NCI-H2171 treated with DMSO at 0.1 percent for 48 hours (cell line): ENCODE data around the gene CCDC85A.

Source experiments
- DNase-seq: peaks from one replicate; lab custom pipeline; 2025; lab: John Stamatoyannopoulos, UW

The CCDC85A gene

DNA sequence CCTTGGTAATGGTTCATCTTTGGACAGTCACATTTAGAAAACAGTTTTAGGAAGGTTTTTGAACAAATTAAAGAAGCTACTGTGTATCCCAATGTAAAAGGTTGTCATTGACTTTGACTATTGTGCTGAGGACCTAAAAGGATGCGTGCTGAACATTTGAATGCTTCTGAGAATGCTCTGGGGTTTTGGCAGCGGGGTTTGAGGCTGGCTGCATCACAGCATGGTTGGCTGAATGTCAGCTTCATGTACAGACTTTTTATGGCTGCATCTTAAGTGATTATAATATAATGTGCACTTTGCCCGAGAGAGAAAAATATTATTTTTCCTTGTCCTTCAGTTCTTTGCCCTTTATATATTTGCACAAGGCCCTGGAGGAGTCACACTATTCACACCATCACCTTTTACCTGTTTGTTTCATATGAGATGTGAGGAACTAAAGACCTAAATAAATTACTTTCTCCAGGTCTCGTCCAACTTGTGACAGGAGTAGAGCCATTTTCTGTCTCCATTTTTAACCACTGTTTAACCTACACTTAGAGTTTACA is 125.9 kb downstream of the CCDC85A start:
- no peak for DNase-seq

DNA sequence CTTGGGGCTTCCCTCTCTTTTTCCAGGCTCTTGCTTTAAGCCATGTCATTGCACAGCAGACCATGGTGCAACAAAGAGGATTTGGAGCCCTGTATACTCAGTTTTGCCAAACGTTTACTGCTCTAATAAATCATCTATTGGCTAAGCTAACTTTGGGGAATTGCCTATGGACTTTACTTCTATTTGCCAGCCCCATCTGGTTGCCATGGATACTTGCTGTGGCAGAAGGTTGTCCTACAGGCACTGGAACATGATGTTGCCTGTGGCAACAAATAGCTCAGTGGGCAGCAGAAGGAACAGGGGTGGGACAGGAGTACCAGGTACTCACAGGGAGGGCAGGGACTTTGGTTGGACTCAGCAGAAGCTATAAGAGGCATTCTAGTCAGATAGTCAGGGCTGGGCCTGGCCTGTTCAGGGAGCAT is 129.7 kb downstream of the CCDC85A start:
- DNase-seq: no peak

DNA sequence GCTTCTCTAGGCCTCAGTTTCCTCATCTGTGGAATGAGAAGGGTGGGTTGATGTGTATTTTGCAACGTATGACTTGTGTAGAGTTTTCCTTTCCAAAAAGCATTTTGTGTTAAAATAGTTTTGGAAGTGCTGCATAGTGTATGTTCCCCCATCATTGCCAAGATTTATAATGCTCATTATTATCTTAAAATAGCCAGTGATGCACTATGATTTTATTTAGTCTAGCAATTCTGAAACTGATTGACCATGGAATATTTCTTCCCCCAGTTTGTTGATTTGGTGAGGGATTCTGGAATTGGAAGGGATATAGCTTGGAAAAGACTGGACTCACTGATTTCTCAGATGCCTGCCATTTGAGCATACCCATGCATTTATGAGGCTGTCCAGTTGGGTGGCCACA is 130.6 kb downstream of the CCDC85A start:
- no peak for DNase-seq

DNA sequence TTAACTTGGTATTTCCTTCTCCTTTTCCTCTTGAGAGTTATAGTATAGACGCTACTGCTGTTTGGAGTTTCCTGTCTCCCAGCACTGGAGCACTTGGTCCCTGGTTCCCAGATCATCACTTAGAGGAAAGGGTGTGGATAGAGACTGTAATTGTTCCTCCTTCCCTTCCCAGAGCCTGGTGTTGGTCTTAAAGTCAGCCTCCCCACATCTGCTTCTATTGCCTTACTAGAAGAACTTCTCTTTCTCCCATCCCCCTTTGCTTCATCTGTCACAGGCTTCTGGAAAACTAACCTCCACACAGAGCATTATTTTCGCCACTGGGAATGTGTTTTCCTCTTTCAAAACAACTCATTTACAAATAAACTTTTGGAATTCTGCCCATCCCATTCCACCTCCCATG is 131.0 kb downstream of the CCDC85A start:
- peak; percentile 70 for DNase-seq

DNA sequence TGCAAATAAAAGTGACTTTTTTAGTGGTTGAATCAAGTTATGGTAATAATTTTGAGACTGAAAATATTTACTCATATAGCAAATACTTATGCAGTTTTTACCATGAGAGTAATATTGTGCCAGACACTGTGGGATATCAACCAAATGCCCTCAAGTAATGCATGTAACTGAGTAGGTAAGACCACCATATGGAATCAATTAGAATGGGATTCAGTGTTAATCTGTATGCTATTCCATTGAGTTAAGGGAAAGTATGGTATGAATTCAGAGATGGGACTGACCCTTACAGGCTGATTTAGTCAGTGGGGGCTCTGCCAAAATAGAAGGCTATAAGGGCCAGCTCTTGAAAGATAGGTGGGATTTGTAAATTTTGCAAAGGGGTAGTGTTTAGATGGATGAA is 131.6 kb downstream of the CCDC85A start:
- DNase-seq: peak; percentile 28

DNA sequence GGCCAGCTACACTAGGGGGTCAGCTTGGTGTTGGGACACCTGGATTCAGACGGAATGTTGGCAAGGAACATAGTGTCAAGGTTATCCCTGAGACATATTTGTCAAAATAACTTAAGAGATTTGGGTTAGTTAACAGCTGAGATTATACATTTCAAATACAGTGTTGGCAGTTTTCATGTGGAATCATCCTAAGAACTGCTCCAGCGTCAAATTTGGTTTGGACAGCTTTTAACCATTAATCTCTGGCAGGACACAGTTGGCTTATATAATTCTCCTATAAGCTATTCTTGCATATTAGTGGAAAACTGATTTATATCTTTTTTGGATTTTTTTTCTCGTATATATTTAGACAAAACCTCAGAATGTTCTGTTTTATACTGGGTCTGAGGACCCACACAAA is 132.2 kb downstream of the CCDC85A start:
- no peak for DNase-seq

DNA sequence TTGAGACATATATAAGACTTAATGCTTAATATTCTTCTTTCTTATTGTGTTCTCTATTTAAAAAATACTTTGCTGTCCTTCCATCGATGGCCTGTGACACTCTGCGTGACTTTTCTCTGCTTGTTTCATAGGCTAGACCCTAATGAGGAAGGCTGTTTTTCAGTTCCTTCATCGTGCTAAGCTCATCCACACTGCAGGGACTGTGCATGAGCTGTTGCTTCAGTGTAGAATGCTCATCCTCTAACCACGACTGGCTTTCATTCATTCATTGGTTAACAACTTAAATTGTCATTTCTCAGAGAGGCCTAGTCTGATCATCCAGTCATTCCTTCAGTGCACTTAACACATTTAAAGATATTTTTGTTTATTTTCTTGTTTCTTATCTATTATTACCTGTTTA is 134.4 kb downstream of the CCDC85A start:
- DNase-seq: no peak

DNA sequence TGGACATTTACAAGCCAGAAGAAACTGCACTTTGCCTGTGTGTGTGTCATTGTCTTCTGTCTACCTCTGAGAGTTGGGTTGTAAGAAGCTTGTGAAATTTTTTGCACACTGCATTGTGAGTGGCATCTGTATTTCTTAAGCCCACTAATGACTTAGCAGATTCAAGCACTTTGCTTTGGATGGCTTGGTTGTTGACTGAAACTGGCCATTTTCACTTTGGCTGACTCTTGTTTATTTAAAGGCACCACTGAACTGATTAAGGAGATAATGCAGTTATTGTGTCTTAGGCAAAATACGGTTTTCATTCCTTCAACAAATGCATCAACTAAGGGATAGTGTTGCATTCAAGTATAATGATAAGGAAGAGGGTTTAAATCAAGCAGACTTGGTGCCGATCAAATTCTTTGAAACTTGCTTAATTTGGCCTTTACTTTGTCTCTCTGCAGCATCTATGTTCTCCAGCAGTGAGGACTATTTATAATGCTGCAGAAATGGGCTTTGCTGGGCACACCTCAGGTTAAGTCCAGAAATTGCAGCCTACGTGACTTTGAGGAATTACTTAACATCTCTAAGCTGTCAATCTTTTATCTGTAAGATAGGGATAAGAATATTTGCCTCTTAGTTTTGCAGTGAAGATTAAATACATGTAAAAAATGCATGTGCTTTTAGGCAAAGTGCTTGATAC is 142.0 kb downstream of the CCDC85A start:
- no peak for DNase-seq

DNA sequence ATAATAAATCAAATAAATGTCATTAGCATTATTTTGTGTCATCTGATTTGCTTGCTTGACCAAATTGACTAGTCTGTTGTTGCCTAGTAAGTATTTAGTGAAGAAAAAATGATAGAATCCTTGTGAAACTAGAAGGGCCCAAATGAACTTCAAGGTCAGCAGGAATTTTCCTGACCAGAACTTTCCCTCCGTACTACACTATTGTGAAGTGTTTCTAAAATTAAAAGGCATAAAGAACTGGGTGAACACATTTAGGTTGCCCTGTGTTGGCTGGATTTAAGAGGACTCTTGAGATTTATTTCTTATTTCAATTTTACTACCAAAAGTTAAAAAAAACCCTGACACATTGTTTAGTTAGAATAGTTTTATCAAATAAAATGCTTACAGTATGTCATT is 142.6 kb downstream of the CCDC85A start:
- DNase-seq: no peak

DNA sequence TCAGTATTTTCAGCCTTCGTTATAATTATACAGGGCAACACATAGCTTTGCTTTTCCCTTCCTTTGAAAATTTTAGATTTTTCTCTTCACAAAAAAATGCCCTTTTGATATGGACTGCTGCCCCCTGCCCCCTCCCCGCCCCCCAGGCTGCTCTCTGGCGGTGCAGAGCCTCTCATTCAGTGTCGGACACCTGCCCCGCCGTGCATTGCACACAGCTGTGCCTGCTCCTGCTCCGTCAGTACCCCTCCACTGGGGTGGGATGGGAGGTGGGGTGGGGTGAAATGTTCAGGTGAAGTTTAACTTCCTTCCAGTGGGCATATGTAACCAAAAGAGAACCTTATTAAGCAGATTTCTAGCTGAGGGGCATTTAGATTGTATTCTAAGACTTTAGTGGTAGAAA is 148.0 kb downstream of the CCDC85A start:
- no peak for DNase-seq

DNA sequence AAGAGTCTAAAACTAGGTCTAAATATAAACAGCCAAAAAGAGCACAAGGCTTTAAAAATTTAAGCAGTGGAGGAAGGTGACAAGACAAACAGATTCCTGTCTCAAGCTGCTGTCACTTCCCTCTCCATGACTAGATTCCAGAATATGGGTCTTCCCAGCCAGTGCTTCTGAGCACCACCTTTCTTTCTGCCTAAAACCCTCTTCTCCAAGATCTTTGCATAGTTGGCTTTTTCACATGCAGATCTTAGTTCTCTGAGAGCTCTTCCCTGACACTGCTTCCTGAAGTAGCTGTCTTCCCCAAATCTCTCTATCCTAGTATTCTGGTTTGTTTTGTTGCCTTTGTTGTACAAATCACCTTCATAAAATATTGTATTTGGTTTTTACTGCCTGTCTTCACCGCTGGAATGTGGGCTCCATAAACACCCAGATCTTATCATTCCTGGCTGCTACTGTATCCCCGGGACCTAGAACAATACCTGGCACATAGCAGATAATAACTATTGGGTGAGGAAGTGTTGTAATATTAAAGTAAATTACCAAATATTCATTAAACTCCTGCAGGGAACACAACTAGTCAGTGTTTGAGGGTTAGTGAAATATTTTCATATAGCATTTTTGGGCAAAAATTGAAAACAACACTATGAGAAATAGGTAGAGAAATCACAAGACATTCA is 150.2 kb downstream of the CCDC85A start:
- DNase-seq: no peak

DNA sequence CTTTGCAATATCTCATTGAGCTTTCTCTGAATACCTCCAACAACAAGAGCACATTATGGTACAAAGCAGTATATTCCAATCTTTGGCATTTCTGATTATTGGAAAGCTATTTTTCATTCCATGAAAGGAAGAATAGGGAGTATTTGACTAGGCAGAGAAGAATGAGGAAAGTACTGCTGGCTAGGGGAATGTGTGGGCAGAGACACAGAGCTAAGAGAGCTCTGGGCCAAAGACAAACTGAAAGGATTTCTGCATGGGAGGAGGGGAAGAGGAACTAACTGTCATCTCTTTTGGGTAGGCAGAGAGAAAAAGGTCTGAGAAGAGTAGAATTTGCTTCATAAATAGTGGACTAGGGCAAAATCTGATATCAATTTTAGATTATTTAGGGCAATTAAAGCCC is 150.8 kb downstream of the CCDC85A start:
- DNase-seq: no peak

DNA sequence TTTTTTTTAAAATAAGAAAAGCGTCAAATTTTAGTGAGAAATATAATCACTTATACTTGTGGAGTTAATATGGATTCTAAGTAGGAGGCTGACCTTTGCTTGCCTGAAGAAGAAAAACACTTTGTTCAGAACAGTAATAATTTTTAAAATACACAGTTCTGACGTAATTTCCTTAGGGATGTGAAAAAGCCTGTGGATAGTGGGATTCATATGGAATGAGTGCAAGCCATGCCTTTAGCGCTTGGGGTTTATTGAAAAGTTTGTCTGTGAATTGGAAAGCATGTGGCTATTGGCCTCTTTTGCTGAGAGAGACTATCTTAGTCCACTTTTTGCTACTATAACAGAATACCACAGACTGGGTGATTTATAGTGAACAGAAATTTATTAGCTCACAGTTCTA is 151.3 kb downstream of the CCDC85A start:
- DNase-seq: no peak

DNA sequence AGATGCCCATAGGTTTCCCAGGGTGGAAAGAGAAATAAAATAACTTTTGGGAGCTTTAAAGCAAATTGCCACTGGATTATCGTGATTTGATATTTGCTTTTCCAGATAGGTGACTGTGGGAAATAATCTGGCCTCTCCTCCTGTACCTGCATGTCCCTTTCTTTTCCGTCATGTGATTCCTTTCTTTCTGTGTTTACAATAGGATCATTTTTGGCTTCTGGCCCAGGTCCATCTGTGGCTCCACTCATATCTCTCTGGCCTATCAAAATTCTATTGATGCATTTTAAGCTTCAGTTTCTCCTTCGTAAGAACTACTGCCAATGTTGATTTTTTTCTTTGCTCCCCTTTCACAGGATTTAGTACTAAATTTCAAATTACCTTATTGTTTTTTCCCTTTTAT is 153.6 kb downstream of the CCDC85A start:
- peak; percentile 85 for DNase-seq

DNA sequence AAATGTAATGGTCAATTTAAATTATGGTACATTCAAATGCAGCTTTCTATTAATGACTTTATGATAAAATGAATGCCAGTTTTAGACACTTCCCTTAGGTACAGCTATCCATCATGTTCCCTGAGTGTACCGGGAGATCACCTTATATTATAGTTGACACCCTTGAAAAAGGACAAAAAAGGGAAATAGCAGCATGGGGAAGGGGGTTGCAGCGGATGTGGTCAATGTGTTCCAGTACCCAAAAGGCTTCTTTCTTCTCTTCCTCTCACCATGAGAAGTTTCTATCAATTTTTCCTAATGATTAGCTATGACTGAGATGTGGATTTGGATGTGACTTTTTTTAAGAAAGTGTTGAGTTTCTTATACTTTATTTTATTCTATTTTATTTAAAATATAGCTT is 154.4 kb downstream of the CCDC85A start:
- DNase-seq: no peak

DNA sequence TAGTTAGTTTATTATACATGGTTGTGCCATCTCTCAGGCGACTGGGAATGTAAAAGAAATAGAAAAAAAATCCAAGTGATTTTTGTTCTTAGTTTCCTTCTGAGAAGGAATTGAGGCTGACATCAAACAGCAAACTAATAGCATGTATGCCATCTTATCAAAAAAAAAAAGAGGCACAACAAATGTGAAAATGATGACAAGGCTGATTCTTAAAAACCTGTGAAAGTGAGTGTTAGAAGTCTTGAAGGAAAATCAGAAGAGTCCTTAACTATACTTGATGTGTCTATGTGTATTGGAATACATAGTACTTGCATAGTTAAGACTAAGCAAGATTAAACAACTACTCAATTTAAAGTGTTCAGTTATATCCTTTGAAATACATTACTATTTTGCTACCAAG is 161.0 kb downstream of the CCDC85A start:
- no peak for DNase-seq

DNA sequence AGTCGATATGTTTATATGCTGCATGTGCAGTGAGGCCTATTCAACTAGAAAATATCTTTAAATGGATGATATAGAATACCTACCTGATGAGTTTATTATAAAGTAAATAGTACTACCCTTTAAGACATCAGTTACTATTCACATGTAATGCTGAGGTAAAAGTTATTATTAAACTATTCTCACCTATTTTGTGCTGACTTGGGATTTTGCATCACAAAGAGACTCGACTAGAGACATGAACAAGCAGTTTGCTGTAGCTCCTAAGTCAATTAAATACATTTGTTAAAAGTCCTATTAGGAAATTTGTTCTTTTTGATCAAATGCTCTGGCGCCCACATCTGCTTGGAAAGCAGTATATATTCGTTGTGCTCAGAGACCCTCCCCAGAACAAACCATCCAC is 164.1 kb downstream of the CCDC85A start:
- DNase-seq: no peak

DNA sequence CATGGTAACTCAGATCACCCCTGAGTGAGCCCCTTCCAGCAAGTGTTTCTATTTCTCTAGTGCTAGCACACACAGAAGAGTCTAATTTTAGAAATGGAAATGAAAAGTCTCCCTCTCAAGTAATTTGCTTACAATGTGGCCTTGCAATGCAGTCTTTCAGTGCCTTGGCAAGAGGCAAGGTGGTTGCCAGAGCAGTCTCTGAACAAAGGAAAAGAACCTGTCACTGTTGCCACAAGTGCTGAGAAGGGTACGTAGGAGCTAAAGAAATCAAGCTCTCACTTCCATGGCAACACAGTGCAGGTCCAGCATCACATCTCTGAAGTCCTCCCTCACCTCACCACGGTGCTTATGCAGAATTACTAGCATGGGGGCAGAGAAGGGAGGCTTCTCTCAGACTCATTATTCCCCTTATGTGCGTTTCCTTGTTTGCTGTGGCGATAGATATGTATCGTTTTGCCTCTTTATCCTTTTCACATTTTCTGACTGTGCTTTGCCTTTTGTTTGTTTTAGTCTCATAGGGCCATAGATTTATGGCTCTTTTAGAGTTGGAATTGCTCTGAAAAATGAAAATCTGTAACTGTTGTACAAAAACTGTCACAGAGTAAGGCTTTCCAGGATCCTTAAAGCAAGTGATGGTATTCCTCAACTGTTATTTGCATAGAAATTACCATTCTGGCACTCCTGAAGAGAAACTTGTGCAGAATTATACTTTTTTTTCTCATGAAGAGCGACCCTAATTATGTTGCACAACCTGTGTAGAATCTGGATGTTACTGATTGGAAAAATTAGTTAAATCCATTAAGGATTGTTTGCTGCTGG is 164.8 kb downstream of the CCDC85A start:
- DNase-seq: no peak

DNA sequence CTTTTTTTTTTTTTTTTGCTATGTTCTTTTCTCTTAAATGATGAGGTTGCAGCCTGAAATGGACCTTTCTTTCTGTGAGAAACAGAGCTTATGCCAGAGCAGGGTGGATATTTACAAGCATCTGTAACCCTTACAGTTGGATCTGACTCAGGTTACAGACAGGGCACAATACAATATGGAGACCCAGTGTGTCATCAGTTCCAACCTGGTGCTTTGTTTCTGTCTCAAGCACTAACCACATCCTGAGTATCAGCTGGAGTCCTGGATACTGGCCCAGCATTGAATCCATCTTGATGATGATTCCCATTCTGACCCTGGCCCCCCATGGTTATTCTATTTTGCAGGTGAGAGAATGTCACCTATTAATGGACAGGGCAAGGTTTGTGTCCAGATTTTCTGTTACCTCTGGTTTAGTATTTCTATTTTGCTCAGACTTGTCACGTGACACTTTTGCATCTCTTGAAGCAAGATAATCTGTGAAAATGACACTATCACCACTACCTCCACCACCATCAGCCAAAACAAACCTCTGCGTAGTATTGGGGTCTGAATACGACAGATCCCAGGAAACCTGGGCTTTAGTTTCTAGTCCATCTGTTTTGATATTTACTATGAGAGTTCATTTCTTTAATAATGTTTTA is 174.0 kb downstream of the CCDC85A start:
- DNase-seq: peak; percentile 94

DNA sequence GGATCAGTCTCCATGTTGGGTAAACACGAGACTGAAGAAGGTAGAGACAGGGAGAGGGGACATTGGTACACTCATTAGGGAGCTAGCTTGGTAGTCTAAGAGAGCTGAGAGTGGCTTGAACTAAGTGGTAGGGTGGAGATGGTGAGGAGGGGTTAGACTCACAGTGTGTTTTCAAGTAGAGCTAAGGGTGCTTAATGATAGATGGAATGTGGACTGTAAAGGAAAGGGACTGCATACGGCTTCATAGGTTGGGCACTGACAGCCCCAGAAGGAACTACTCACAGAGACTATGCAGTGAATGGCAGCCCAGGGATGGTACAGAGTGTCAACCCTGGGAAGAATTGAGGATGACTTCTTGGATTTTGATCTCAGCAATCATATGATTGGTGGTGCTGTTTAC is 178.1 kb downstream of the CCDC85A start:
- DNase-seq: no peak

DNA sequence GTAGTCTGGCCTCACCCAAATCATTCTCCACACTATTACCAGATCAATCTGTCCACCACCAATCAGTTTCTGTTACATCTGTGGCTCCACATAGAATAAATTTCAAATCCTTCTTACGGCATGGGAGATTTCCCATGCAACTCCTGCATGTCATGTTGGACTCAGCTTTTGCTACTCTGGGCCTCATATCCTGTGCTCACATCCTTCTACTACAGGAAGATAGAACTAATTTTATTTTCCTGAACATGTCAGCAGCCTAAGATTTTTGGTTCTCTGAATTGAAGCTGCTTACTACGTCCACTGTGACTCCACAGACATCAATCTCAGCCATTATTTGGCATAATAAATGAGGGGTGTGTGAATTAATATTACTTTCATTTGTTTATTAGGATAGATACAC is 181.1 kb downstream of the CCDC85A start:
- no peak for DNase-seq

DNA sequence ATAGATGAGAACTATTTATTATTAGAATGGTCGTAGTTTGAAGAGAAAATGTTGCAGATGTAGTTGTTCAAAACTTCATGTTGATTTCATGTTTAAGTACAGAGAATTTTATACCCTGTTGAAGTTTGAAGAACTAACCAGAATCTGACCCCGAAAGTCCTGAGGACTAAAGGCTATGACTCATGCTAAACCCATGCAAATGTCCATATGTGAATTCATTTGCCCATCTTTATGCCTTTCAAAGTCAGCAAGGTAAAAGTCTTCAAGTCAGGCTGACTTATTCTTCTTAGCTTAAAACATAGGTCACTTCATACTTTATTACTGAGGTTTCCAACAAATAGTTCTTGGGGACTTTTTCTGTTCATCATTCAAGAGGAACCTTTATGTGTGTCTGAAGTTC is 185.5 kb downstream of the CCDC85A start:
- DNase-seq: no peak
